MM.1S (cell line): ENCODE measurements around the gene LRTM1.

Experiments
- DNase-seq: peaks from one replicate; pipeline ENCODE4 v3.0.0-alpha.2; 2015
- H2AFZ ChIP-seq: fragments of 300-600 bp; sonication (generic); 2 replicates; pipeline ENCODE4 v1.6.0; 2016; ENCODE audit warnings: antibody characterized with exemption, low read length
- H3F3A ChIP-seq: fragments of 300-600 bp; sonication (generic); 2 replicates; pipeline ENCODE4 v1.6.1; 2016; ENCODE audit warnings: mild to moderate bottlenecking, antibody characterized with exemption, low read length, moderate library complexity, mixed read lengths; ENCODE audit not compliant: insufficient read depth
- H3K27ac ChIP-seq: fragments of 300-600 bp; sonication (generic); 2 replicates; pipeline ENCODE4 v1.5.1; 2016; ENCODE audit warnings: mild to moderate bottlenecking, low read length
- H3K27me3 ChIP-seq: fragments of 300-600 bp; sonication (generic); replicated peaks from 2 replicates; pipeline ENCODE4 v1.6.0; 2016; ENCODE audit warnings: low read length; ENCODE audit not compliant: insufficient read depth
- H3K36me3 ChIP-seq: fragments of 300-600 bp; sonication (generic); replicated peaks from 2 replicates; pipeline ENCODE4 v1.6.1; 2016; ENCODE audit warnings: mild to moderate bottlenecking, low read length, mixed read lengths; ENCODE audit not compliant: insufficient read depth
- H3K4me1 ChIP-seq: fragments of 300-600 bp; sonication (generic); 2 replicates; pipeline ENCODE4 v1.6.1; 2016; ENCODE audit warnings: low read length, mixed read lengths
- H3K4me2 ChIP-seq: fragments of 300-600 bp; sonication (generic); 2 replicates; pipeline ENCODE4 v1.6.0; 2016; ENCODE audit warnings: low read depth, low read length
- H3K4me3 ChIP-seq: fragments of 300-600 bp; sonication (generic); 2 replicates; pipeline ENCODE4 v1.5.1; 2016; ENCODE audit warnings: low read length, mixed read lengths
- H3K79me2 ChIP-seq: fragments of 300-600 bp; sonication (generic); 2 replicates; pipeline ENCODE4 v1.6.1; 2016; ENCODE audit warnings: mixed run types, low read length, mixed read lengths
- H3K9ac ChIP-seq: fragments of 300-600 bp; sonication (generic); 2 replicates; pipeline ENCODE4 v1.6.1; 2016; ENCODE audit warnings: low read length, mixed read lengths
- H3K9me2 ChIP-seq: fragments of 300-600 bp; sonication (generic); replicated peaks from 2 replicates; pipeline ENCODE4 v1.6.1; 2016; ENCODE audit warnings: mild to moderate bottlenecking, low read length, mixed read lengths; ENCODE audit not compliant: insufficient read depth
- H3K9me3 ChIP-seq: fragments of 300-600 bp; sonication (generic); replicated peaks from 2 replicates; pipeline ENCODE4 v1.6.1; 2016; ENCODE audit warnings: mild to moderate bottlenecking, low read length, mixed read lengths; ENCODE audit not compliant: insufficient read depth
- H4K20me1 ChIP-seq: fragments of 300-600 bp; sonication (generic); 2 replicates; pipeline ENCODE4 v1.6.1; 2016; ENCODE audit warnings: mild to moderate bottlenecking, low read length, moderate library complexity, mixed read lengths; ENCODE audit not compliant: insufficient read depth
- CTCF ChIP-seq: fragments of 300-600 bp; sonication (generic); IDR thresholded peaks from 2 replicates; pipeline ENCODE4 v1.5.1; 2016; ENCODE audit warnings: antibody characterized with exemption, low read length, mixed read lengths
- EZH2 ChIP-seq: fragments of 300-600 bp; sonication (generic); optimal IDR thresholded peaks from 2 replicates; pipeline ENCODE3; 2017; ENCODE audit warnings: low read depth, mild to moderate bottlenecking, antibody characterized with exemption, low read length, mixed read lengths
- EZH2phosphoT487 ChIP-seq: fragments of 300-600 bp; sonication (generic); IDR thresholded peaks from 2 replicates; pipeline ENCODE4 v1.6.1; 2018; ENCODE audit warnings: antibody characterized with exemption, low read length

LRTM1 gene

GRCh38 chr3:54905261-54905888 is 22.5 kb downstream of the LRTM1 start:
- Histone ChIP-seq H2AFZ (no peak overlapping the region), H3K4me3 (no peak overlapping the region), H3K4me1 (no peaks in the 10 kb centered on the region), H3K4me2 (no peak overlapping the region), H3K9me2 (no peaks in the 10 kb centered on the region), H3K27ac (no peak overlapping the region), H3K36me3 (no peaks in the 10 kb centered on the region), H3K9ac (no peak overlapping the region), H3K79me2 (no peaks in the 10 kb centered on the region), H3K27me3 (no peaks in the 10 kb centered on the region), H4K20me1 (no peaks in the 10 kb centered on the region), H3K9me3 (no peaks in the 10 kb centered on the region), H3F3A (no peaks in the 10 kb centered on the region)
- DNase-seq, result no peak
- no peak for TF ChIP-seq EZH2phosphoT487
- no peak for TF ChIP-seq CTCF
- no peak for TF ChIP-seq EZH2

- H3K27me3 ChIP-seq, result no peaks in the 10 kb centered on the region
- no peaks in the 10 kb centered on the region for H3F3A ChIP-seq
- TF ChIP-seq EZH2phosphoT487 (no peak), CTCF (no peak), EZH2 (no peak)
Observed at GRCh38 chr3:54901906-54902685, 25.8 kb downstream of the LRTM1 start.

GRCh38 chr3:54900838-54901591 is 26.8 kb downstream of the LRTM1 start:
- H3K27ac ChIP-seq, result no peak overlapping the region
- TF ChIP-seq EZH2 (no peak), EZH2phosphoT487 (no peak), CTCF (no peak)
- no peak for DNase-seq

More at GRCh38 chr3:54901906-54902685, 25.8 kb downstream of the LRTM1 start:
- no peaks in the 10 kb centered on the region for H3K9me3 ChIP-seq
- no peaks in the 10 kb centered on the region for H3K36me3 ChIP-seq
- no peak overlapping the region for H3K4me3 ChIP-seq
- no peaks in the 10 kb centered on the region for H4K20me1 ChIP-seq
- H3K4me2 ChIP-seq, result no peak overlapping the region
- no peak overlapping the region for H2AFZ ChIP-seq
- no peaks in the 10 kb centered on the region for H3K9me2 ChIP-seq
- no peaks in the 10 kb centered on the region for H3K4me1 ChIP-seq
- no peak overlapping the region for H3K27ac ChIP-seq
- no peak for DNase-seq
- no peaks in the 10 kb centered on the region for H3K79me2 ChIP-seq
- no peak overlapping the region for H3K9ac ChIP-seq

More at GRCh38 chr3:54900838-54901591, 26.8 kb downstream of the LRTM1 start:
- no peaks in the 10 kb centered on the region for H3K27me3 ChIP-seq
- no peak overlapping the region for H3K4me2 ChIP-seq
- H2AFZ ChIP-seq, result no peak overlapping the region
- no peaks in the 10 kb centered on the region for H4K20me1 ChIP-seq
- H3K36me3 ChIP-seq, result no peaks in the 10 kb centered on the region
- H3K4me1 ChIP-seq, result no peaks in the 10 kb centered on the region
- no peaks in the 10 kb centered on the region for H3K9me3 ChIP-seq
- no peaks in the 10 kb centered on the region for H3K9me2 ChIP-seq
- H3F3A ChIP-seq, result no peaks in the 10 kb centered on the region
- no peak overlapping the region for H3K4me3 ChIP-seq
- H3K9ac ChIP-seq, result no peak overlapping the region
- H3K79me2 ChIP-seq, result no peaks in the 10 kb centered on the region
